ENCODE data around the gene FBLIM1. TPM values are rescaled to one million over a fixed set of nuclear protein-coding genes. Genes with fewer than 3 reads are reported as not detected.

FBLIM1 gene
- total RNA-seq, 1 donor from 2014 or later: not detected

GRCh38 chr1:15762546-15762945 is 4.0 kb downstream of the FBLIM1 start:
- ATAC-seq (ENCODE audit: low read depth): no peak
- CTCF ChIA-PET: no interaction called here
- no peak overlapping the region for H3K27ac Mint-ChIP-seq

GRCh38 chr1:15764269-15764764 is 5.7 kb downstream of the FBLIM1 start:
- ChIA-PET CTCF (no interaction called here), POLR2A (no interaction called here)
- no peak overlapping the region for H3K27ac Mint-ChIP-seq
- no peak for DNase-seq
- no peaks in the 10 kb centered on the region for H3K9me3 Mint-ChIP-seq
- intact Hi-C loops (cut with micrococcal nuclease): no loop called here
- peaks cover 2% of the 10 kb centered on the region for H3K4me1 Mint-ChIP-seq
- no peak overlapping the region for H3K4me3 Mint-ChIP-seq
- no peaks in the 10 kb centered on the region for H3K36me3 Mint-ChIP-seq (ENCODE audit: low read depth)
- no peak for ATAC-seq (ENCODE audit: low read depth)
- H3K27me3 Mint-ChIP-seq: peaks cover 29% of the 10 kb centered on the region
- no peak for TF ChIP-seq CTCF (IDR thresholded peaks at IDR 0.05)

More at GRCh38 chr1:15762546-15762945, 4.0 kb downstream of the FBLIM1 start:
- no peak for TF ChIP-seq CTCF (IDR thresholded peaks at IDR 0.05)
- Mint-ChIP-seq H3K36me3 (ENCODE audit: low read depth) (no peaks in the 10 kb centered on the region), H3K9me3 (no peaks in the 10 kb centered on the region), H3K4me1 (peaks cover 7% of the 10 kb centered on the region), H3K27me3 (peaks cover 29% of the 10 kb centered on the region), H3K4me3 (no peak overlapping the region)
- no peak for DNase-seq
- intact Hi-C loops (cut with micrococcal nuclease): no loop called here
- POLR2A ChIA-PET: no interaction called here

DNA sequence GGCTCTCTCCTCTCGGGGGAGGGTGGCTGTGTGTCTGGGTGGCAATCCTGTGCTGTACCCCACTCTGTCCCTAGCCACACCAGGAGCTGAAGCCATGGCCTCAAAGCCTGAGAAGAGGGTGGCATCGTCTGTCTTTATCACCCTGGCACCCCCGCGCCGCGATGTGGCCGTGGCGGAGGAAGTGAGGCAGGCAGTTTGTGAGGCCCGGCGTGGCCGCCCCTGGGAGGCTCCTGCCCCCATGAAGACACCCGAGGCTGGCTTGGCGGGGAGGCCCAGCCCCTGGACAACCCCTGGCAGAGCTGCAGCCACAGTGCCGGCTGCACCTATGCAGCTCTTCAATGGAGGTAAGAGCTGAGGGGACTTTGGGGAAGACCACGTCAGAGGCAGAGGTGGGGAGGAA is 6.3 kb downstream of the FBLIM1 start:
- Mint-ChIP-seq H3K27ac (no peak overlapping the region), H3K36me3 (ENCODE audit: low read depth) (no peaks in the 10 kb centered on the region), H3K4me1 (no peaks in the 10 kb centered on the region), H3K27me3 (peaks cover 26% of the 10 kb centered on the region), H3K4me3 (no peak overlapping the region), H3K9me3 (no peaks in the 10 kb centered on the region)
- CTCF ChIA-PET: interaction anchor here (1.0 kb wide), 1 partner anchor 27 kb away, joined by 4 read pairs; no protein-coding TSS in a partner anchor
- POLR2A ChIA-PET: no interaction called here
- no peak for TF ChIP-seq CTCF (IDR thresholded peaks at IDR 0.05)
- ATAC-seq (ENCODE audit: low read depth) (no peak), DNase-seq (no peak)
- intact Hi-C loops (cut with micrococcal nuclease): no loop called here

DNA sequence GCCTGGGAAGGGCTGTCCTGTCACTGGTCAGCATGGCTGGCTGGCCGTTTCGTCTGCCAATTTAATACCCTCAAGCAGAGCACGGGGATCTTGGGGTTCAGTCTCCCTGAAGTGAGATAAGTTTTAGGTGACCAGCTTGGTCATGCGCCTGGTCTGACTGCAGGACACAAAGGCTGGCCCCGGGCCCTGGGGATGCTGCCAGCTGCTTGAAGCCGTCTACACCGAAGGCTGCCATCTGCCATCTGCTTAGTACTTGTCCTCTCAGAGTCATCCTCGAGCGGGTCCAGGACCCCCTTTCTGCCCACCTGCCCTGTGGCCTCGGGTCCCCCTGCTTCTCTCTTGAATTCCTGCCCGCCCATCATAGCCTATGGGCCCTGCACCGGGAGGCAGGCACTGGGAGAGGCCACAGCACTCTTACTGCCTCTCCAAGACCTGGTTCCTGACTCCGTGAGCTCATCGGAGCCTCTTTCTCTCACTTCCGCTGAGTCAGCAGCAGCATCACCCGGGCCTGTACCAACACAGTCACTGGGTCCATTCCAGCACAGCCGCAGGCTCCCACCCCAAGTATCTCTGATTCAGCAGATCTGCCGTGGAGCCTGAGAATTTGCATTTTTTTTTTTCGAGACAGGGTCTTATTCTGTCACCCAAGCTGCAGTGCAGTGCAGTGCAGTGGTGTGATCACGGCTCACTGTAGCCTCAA is 7.0 kb downstream of the FBLIM1 start:
- Mint-ChIP-seq H3K27me3 (peaks cover 26% of the 10 kb centered on the region), H3K9me3 (no peaks in the 10 kb centered on the region), H3K4me1 (no peaks in the 10 kb centered on the region), H3K36me3 (ENCODE audit: low read depth) (no peaks in the 10 kb centered on the region), H3K4me3 (no peak overlapping the region), H3K27ac (no peak overlapping the region)
- CTCF ChIA-PET: interaction anchor here (1.0 kb wide), 1 partner anchor 26 kb away, joined by 4 read pairs; no protein-coding TSS in a partner anchor
- TF ChIP-seq CTCF (IDR thresholded peaks at IDR 0.05): no peak
- DNase-seq (no peak), ATAC-seq (ENCODE audit: low read depth) (no peak)
- POLR2A ChIA-PET: interaction anchor here (0.6 kb wide), 1 partner anchor 36 kb away, joined by 5 read pairs; no protein-coding TSS in a partner anchor
- intact Hi-C loops (cut with micrococcal nuclease): no loop called here

DNA sequence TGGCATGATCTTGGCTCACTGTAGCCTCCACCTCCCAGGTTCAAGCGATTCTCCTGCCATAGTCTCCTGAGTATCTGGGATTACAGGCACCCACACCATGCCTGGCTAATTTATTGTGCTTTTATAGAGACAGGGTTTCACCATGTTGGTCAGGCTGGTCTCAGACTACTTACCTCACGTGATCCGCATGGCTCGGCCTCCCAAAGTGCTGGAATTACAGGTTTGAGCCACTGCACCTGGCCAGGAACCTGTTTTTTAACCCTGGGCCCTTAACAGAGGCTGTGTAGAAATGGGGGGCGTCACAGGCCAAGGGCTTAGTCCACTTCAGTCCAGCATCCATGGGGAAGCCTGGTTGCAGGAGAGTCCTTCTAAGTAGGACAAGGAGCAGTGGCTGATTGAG is 9.3 kb downstream of the FBLIM1 start:
- ATAC-seq (ENCODE audit: low read depth): no peak
- CTCF ChIA-PET: no interaction called here

More for the DNA sequence above, 9.3 kb downstream of the FBLIM1 start:
- intact Hi-C loops (cut with micrococcal nuclease): no loop called here
- Mint-ChIP-seq H3K36me3 (ENCODE audit: low read depth) (no peaks in the 10 kb centered on the region), H3K27me3 (peaks cover 25% of the 10 kb centered on the region), H3K27ac (no peak overlapping the region), H3K4me1 (no peaks in the 10 kb centered on the region), H3K9me3 (no peaks in the 10 kb centered on the region), H3K4me3 (no peak overlapping the region)
- POLR2A ChIA-PET: no interaction called here
- DNase-seq: no peak
- no peak for TF ChIP-seq CTCF (IDR thresholded peaks at IDR 0.05)

Data from activated B cell treated with CpG ODN at 0.5 μM for 24 hours (primary cell).